UCSD-AML1 (cell line): ENCODE data around the gene HSPD1.
"Not testable (repeated sequence)": the region's sequence is repeated elsewhere in the genome, so short reads cannot be mapped to it uniquely, and the experiment has no call there.

Source experiments
- DNase-seq: peaks from one replicate; lab custom pipeline; 2025; ENCODE audit not compliant: unreplicated experiment; lab: John Stamatoyannopoulos, UW

HSPD1 gene

DNA sequence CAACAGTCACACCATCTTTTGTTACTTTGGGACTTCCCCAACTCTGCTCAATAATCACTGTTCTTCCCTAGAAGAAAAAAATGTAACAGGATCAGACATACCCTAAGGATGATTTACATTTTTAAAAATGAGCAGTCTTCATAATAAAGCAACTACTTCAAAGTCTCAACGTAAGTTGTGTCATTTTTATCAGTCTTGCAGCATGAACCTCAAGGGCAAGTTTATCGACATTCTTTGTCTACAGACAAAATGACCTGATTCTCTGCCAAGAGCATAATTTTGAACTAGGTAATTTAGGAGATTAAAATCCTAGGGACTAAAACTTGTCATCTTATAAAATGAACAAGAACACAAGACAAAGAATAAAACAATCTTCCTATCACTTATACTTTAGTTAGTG, 2.3 kb downstream of the HSPD1 start:
- DNase-seq, result no peak

DNA sequence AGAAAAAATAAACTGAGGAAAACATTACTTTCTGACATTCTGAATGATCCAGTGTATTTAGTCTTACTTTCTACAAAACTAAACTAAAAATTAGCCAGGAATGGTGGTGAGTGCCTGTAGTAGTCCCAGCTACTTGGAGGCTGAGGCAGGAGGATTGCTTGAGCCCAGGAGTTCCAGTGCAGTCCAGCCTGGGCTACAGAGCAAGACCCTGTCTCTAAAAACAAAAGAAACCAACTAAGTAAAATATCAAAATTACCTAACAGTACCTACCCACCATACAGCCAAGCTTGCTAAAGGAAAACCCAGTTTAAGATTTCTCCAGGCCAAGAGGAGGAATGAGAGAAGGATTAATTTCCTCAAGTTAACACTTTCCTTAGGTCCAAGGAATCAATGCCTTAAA, 2.9 kb downstream of the HSPD1 start:
- DNase-seq, result no peak

DNA sequence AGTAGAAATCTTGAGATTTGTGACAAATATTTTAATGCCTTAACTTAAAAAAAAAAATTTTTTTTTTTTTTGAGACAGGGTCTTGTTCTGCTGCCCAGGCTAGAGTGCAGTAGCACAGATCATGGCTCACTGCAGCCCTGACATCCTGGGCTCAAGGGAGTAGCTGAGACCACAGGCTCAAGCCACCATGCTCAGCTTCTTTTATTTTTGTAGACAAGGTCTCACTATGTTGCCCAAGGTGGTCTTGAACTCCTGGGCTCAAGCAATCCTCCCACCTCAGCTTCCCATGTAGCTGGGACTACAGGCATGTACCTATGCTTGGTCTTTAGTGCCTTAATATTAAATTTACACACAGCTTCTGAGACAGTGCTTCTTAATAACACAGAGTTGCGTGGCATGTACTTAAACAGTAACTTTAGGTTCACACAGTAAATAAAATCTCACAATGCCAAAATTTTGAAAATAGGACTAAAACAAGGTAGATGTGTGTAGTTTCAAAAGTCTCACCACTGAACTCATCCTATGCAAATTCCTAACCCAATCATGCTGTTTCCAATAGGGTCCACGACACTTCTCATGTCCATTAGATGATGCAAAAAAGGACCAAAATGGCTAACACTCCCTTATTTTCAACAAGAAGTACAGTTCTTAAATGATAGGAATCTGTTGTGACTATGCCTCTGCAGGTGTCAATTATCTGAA, 4.1 kb downstream of the HSPD1 start:
- DNase-seq, result no peak

DNA sequence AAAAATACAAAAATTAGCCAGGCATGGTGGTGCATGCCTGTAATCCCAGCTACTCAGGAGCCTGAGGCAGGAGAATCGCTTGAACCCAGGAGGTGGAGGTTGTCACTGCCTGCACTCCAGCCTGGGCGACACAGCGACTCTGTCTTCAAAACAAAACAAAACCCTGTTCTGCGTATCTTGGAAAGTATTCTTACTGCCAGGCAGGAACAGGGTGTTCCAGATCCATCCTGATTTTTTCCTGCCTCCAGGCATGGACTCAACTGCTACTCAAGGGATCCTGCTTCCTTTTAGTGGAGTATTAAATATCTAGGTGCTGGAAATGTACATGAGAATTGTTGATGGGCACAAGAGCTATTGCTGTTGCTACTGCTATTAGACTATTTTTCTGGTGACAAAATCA, 12.3 kb downstream of the HSPD1 start:
- no peak for DNase-seq

DNA sequence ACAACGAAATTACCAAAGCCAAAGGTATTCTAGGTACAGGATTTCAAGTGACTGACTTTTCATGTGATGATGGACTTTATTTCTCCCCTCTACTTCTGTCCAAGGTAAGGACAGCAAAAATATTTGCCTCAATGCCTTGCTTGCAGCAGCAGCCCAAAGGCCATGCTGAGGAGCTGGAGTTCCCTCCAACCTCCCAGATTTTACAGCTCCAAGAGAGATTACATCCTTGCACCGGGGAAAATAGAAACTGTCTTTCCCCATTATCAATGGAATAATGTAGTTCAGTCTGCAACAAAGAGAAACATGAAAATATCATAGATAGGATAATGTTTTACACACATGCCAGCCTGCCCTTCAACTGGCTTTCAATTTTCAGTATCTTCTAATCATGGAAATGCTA, 13.5 kb downstream of the HSPD1 start:
- no peak for DNase-seq

DNA sequence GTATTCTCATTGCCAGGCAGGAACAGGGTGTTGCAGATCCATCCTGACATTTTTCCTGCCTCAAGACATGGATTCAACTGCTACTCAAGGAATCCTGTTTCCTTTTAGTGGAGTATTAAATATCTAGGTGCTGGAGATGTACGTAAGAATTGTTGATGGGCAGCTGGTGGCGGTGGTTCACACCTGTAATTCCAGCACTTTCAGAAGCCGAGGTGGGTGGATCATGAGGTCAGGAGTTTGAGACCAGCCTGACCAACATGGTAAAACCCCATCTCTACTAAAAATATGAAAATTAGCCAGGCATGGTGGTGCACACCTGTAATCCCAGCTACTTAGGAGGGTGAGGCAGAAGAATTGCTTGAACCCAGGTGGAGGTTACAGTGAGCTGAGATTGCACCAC, 15.4 kb downstream of the HSPD1 start:
- DNase-seq, result not testable (repeated sequence)

DNA sequence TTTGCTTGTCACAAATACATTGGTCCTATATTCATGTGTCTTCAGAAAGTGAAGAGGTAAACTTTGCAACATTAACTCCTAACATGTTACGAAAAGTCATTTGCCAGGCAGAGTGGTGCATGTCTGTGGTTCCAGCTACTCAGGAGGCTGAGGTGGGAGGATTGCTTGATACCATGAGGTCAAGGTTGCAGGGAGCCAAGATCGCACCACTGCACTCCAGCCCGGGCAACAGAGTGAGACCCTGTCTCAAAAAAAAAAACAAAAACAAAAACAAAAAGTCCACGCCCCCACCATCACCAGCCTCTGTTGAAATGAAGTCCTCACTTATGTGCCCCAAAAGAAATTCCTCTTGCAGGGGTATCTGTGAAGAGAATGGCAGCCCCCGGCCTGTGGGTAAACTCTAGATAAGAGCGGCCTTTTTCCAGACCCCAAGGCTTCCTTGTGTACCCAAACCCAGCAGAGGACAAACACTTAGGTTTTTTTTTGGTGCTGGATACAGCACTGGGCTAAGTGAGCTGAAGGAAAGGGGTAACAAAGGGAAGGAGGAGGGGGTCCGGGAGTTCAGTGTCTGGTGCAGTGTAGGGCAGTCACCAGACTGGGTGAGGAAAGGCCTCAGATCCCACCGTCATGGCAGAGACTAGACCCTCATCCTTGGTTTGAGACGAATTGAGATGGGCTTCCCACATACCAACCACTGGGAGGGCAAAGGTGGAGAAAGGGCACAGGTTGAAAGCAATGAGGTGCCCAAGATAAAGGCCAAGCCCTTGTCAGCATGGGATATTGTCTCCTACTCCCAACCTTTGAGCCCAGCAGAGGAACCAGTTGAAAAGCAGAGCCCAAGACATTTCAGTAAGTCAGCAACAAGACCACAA, 19.2 kb downstream of the HSPD1 start:
- DNase-seq, result no peak

DNA sequence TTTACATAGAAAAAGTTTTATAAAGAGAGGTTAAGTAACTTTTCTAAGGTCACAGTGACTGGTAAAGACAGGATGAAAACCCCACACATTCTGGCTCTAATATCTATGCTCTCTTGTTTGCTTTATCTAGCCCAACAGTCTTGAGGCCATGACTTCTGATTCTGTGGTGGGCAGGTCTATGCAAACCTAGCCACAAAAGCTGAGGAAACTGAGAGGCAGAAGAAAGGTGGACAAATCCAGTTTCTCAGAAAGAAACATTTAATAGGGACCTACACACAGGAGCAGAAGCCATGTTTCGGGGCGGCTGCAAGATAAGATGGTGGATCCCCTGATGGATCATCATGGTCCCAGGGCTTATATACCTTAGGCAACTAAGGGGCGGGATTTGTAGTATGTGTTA, 21.8 kb downstream of the HSPD1 start:
- DNase-seq, result no peak

DNA sequence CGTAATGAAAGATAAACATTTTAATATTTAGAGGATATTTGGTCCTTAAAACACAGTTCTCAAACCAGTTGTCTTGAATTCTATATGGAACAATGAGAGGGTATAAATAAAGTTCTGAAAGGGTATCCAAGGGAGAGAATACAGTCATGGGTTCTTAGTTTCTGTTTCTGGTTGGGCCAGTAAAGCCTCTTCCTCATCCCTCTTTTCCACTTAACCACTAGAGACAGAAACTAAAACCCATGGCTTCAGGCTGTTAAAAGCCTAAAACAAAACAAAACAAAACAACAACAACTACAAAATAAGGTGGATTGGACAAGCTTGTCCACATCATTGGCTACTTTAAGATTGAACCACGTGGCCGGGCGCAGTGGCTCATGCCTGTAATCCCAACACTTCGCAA, 27.5 kb downstream of the HSPD1 start:
- no peak for DNase-seq

DNA sequence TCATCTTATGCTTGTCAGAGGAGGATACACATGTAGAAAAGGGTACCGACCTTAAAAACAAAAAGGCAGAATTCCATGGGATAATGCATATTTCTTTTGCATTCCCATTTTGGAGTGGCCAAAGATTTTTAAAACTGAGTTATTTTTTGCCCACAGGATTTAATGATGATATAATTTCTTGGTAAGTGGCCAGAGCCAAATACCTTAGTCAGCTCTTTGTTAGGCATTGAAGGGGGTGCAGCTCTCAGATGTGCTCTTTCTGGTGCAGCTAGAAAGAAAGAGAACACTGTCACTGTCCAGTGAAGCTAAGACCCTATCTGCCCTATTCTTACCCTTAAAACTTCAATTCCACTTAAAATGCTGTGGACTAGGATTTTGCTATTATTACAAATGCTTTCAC, 35.5 kb downstream of the HSPD1 start:
- no peak for DNase-seq

DNA sequence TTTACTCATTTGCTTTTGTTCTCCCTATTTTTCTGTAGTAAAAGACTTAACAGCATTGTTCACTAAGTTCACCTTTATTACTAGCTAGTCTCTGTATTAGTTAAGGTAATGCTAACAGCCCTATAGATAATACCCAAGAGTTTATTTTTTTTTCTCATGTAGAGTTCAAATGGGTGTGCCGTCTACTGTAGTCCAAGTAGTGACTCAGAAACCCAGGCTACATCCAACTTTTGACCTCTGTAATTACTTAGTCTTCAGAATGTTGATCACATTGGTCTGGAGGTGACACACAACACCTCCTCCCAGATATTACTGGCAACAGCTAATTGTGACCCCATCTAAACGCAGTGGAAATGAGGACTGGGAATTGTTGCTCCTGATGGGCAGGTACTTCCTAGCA, 38.6 kb downstream of the HSPD1 start:
- no peak for DNase-seq

DNA sequence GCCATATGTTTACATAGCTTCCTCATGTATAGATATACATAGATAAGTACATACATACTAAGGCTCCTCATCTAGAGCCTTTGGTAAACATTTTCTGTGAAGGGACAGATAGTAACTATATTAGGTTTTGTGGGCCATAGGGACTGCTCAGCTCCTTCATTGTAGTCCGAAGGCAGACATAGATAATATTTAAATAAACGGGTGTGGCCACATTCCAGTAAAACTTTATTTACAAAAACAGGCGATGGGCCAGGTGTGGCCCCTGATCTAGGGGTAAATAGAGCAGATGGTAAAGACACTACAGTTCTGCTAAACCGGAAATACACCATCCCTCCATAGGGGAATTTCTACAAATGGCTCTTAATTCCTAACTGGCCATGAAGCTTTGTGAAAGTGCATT, 39.0 kb downstream of the HSPD1 start:
- DNase-seq, result no peak

DNA sequence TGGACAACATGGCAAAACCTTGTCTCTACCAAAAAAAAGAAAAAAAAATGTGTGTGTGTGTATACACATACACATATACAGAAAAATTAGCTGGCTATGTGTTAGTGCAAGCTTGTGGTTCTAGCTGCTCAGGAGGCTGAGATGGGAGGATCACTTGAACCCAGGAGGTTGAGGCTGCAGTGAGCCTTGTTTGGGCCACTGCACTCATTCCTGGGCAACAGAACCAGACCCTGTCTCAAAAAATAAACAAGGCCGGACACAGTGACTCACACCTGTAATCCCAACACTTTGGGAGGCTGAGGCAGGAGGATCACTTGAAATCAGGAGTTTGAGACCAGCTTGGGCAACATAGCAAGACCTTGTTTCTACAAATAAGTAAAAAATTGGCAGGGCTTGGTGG, 44.2 kb downstream of the HSPD1 start:
- no peak for DNase-seq

DNA sequence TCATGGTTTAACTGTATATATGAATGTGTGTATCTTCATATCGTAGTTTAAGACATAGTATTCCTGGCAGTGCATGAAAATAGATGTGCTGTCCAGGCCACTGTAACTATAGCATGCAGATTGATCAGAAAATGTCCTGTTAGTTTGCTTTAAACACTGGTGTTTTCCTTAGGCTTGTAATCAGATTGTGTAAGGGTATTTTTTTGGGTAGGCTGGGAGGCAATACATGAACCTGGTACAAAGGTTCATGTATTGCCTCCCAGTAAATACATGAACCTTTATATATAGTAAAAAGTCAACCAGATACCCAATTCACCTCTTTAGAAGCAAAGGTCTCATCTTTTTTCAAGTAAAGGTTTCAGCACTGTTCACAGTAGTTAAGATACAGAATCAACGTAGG, 44.7 kb downstream of the HSPD1 start:
- DNase-seq, result no peak

DNA sequence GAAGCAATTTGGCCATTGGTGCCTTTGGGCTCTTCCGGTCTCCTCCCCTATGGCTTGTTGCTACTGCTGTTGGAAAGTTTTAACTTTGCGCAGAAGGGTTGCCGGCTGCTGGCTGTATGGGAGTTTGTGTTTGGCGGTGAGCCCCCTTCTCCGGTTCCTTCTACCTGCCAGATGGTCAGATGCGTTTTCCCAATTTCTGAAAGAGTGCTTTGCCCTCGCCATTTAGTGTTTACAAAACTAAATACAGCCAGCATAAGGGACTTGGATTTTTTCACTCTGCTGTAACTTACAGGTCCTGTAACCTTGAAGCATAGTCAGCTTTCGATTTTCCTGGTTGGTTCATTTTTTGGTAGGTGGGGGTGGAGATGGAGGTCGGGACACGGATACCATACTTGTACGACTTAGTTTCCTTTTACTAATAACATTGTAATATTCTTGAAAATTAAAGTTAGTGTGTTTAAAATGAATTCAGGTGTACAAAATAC, 45.7 kb downstream of the HSPD1 start:
- DNase-seq, result no peak

DNA sequence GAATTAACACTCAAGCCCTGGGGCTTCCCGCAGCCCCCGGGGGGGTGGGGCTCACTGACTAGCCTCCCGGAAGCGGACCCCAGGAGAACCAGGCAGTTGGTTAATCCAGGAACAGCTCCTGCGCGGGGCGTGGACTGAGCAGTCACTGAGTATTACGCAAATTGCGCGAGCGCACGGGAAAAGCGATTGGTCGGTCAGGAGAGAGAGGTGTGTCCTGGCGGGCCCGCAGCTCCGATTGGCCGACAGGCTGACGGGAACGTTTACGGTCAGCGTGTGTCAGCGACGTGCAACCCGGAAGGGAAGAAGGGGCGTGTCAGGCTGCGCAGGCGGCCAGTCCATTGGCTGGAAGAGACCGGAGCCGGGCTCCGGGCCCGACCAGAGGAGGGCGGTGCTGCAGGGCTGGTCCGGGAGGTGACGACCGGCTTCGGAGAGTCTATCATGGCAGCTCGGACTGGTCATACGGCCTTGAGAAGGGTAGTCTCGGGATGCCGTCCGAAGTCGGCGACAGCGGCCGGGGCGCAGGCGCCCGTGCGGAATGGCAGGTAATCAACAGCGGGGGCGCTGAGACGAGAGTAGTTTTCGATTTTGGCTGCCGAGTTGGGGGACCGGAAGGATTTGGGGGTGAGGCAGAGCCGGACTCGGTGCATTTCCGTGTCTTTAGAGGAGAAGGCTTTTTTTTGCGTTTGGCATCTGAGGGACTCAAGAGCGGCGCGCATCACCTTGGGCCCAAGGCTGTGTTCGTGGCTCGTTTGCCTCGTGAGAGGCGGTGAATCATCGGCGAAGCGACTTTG, 46.3 kb downstream of the HSPD1 start, which contains the start of gene COQ10B:
COQ10B (plus strand) TSS at position 430 of the 791 bp plus-strand sequence; CDS start at position 439, 9 bp downstream.
- peak; percentile 99 for DNase-seq

DNA sequence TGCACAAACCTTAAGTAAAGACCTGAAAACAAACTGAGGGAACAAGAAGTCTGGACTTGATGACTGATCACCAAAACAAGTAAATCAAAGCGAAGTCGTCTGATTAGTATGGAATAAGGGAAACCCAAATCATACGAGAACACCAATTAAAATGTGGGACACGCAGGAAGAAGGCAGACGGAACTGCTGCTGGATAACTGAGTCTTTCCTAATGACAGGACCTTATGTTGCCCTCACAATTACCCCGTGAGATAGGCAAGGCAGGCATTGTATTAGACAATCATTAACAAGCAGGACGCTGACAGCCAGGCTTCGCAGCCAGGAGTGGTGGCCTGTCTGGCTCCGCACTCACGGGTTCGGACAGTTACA, 46.9 kb downstream of the HSPD1 start:
- no peak for DNase-seq

DNA sequence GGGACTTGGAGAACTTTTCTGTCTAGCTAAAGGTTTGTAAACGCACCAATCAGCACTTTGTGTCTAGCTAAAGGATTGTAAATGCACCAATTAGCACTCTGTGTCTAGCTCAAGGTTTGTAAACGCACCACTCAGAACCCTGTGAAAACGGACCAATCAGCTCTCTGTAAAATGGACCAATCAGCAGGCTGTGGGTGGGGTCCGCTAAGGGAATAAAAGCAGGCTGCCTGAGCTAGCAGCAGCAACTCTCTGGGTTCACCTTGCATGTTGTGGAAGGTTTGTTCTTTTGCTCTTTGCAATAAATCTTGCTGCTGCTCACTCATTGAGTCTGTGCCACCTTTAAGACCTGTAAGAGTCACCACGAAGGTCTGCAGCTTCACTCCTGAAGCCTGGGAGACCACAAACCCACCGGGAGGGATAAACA, 48.7 kb downstream of the HSPD1 start:
- not testable (repeated sequence) for DNase-seq

DNA sequence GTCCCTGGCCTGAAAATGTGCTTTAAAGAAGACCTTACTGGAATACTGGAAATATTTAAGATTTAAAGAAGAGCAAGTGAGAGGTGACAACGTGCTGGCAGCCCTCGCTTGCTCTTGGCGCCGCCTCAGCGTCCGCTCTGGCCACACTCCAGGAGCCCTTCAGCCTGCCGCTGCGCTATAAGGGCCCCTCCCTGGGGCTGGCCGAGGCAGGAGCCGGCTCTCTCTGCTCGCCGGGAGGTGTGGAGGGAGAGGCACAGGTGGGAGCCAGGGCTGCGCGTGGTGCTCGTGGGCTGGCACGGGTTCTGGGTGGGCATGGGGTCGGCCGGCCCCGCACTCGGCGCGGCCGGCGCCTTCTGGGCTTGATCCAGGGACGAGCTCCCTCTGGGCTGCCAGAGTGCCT, 49.2 kb downstream of the HSPD1 start:
- no peak for DNase-seq

DNA sequence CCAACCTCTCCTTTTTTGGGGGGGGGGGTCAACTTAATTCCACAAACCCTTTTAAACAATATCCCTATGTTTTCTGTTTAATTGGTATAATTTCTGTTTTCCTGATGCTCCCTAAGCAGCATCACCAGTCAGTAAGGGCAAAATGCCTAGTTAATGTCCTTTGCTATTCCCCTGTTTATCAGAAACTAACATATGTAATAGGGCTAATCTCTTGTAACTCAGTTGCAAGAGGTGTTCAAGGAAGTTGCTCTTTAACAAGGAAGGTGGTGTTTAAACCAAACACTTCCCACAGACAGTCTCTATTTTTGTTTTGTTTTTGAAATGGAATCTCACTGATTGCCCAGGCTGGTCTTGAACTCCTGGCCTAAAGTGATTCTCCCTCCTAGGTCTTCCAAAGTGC, 52.8 kb downstream of the HSPD1 start:
- no peak for DNase-seq

DNA sequence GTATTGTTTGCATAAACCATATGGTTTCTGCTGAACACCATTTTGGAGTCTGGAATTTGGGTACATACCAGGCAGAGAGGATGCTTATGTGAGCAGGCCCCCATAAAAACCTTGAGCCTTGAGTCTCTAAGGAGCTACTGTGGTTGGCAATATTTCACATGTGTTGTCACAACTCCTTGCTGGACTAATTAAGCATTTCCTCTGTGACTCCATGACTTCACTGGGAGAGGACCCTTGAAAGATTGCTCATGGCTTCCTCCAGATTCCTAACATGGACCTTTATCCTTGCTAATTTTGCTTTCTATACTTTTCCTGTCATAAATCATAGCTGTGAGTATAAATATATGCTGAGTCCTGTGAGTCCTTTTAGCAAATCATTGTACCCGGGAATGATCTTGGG, 53.9 kb downstream of the HSPD1 start:
- no peak for DNase-seq

DNA sequence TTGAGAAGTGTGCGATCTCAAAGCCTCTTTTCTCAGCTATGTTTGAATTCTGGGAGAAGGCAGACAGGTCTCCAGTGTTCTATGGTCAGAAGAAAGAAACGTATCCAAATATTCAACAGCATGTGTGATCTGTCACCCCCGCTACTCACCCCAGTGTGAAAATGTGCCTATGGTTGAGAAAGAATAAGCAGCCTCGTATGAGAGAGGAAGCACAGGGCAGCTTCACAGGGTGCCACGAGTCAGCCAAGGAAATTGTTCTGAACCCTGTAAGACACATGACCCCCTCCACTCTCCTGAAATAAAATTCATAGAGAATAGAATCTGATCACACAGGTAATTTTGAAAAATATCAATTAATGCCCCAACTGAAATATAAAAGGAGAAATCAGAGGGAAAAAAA, 56.8 kb downstream of the HSPD1 start:
- no peak for DNase-seq
